Stimulated activated CD8-positive, alpha-beta memory T cell treated with anti-CD3 and anti-CD28 coated beads, Interleukin-4, amount 100 ng/mL, for 48 hours (primary cell): ENCODE measurements around the gene DNM3.
A peak's percentile ranks its signal among the peaks of the same experiment; 100 is the strongest.
"Not testable (repeated sequence)": the region's sequence is repeated elsewhere in the genome, so short reads cannot be mapped to it uniquely, and the experiment has no call there.

ENCODE experiments used
- DNase-seq: peaks from one replicate; pipeline ENCODE4 v3.0.0-alpha.2; 2020

Gene DNM3

DNA sequence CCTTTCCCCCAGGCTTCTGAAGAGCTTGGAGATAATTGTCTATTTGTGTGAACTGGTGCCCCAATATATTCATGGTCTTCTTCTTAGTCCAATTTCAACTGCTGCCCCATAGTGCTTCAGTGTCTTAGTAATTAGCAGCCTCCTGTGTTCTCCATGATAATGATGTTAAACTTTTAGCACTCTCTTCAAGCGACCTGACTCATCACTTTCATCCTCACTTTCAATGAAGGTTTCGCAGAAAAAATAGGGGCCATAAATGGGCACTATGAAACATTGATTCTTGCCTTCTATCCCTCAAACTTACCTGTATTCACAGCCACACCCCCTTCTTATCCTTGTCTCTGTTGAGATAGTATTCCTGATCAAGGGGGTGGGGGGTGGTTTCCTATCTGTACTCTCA is 210.6 kb downstream of the DNM3 start:
- DNase-seq = no peak

GRCh38 chr1:172054172-172054571 is 212.9 kb downstream of the DNM3 start:
- no peak for DNase-seq

- DNase-seq = not testable (repeated sequence)
These were observed 214.6 kb downstream of the DNM3 start for GRCh38 chr1:172055816-172056419.

GRCh38 chr1:172068334-172068733 is 227.0 kb downstream of the DNM3 start:
- DNase-seq = no peak

GRCh38 chr1:172069051-172069450 is 227.8 kb downstream of the DNM3 start:
- no peak for DNase-seq

DNA sequence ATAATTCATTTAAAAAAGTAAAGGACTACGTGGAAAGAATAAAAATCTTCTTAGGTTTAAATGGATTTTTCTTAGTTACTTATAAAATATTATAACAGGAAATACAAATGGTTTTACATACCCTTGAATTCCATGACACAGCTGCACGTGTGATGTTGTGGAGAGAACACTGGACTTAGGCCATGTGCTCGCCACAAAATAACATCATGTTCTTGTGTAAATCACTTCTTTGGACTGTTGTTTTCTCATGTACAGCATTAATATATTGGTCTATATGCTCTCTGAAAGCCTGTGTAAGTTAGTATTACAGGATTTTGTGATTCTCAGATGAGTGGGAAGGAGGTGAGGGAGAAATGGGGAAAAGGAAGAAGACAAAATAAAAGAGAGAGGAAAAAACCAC is 228.2 kb downstream of the DNM3 start:
- DNase-seq = no peak

- DNase-seq = no peak
These were observed 228.8 kb downstream of the DNM3 start for GRCh38 chr1:172070055-172070454.

DNA sequence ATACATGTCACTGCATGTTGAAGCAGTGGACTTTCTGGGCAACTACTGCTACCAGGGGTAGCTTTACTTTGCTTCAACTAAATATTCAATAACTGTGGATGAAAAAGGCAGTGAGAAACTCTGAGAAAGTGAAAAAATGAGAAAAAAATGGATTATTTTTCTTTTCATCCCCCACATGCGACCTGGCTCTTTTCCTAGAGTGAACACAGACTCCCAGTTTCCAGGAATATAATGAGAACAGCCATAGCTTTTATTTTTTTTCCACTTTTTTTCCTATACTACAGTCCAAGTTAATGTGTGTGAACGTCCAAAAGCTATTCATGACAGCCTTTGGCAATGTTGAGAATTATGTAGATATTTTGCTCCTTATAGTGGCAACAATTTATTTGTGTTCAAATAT is 230.4 kb downstream of the DNM3 start:
- DNase-seq = no peak

DNA sequence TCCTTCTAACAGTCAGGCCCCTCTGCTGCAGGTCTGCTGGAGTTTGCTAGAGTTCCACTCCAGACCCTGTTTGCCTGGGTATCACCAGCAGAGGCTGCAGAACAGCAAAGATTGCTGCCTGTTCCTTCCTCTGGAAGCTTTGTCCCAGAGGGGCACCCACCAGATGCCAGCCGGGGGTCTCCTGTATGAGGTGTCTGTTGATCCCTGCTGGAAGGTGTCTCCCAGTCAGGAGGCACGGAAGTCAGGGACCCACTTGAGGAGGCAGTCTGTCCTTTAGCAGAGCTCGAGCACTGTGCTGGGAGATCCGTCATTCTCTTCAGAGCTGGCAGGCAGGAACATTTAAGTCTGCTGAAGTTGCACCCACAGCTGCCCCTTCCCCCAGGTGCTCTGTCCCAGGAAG is 238.6 kb downstream of the DNM3 start:
- not testable (repeated sequence) for DNase-seq

DNA sequence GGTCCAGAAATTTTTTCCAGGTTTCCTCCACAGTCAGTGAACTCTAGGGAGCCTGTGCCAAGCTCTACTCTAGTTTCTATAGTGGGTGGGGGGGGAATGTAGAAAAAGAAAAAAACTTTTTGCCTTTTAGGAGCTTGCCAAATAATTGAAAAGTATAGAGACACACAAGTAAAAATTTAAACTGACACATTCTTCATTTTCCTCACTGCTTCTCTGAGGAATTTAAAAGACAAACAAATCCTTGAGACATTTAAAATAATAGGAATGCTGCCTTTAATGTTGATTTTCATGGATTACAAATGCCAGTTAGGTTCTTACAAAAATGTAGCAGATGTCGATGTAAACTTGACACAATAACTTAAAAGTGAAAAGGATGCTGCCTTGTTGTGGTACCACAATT is 241.9 kb downstream of the DNM3 start:
- DNase-seq = no peak

- no peak for DNase-seq
These were observed 243.6 kb downstream of the DNM3 start for GRCh38 chr1:172084876-172085275.

DNA sequence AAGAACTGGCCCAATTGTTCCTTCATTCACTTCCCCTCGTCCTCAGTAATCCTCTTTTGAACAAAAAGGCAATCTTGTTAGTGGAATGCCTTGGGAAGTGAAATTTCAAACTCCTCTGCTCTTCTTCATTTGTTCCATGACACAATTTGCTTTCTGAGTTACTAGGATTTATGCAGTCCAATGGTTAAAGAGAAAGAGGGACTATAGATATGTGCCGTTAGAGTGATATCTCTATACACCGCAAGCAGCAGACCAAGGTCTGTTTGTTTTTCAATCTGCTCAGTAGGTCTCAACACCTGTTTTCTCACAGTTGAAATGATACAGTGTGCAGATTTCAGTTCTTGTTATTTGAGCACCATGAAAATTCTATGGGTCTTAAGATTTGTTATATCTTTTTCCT is 244.0 kb downstream of the DNM3 start:
- DNase-seq = no peak

DNA sequence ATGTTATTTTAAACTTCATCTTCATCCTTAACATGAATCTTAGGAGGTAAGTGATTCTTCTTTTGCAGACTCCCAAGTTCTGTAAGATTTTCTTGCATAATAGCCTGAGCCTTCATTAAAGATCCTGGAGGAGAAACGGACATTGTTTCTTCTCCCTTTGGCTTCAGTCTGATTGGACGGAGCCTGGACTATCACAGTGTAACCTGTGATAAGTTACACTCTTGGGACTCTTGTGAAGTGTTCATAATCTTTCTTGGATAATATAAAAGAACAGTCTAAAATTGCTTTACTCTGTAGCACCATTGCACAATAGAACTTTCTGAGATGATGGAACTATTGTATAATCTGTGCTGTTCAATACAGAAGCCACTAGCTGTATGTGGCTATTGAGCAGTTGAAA is 244.8 kb downstream of the DNM3 start:
- DNase-seq = no peak

DNA sequence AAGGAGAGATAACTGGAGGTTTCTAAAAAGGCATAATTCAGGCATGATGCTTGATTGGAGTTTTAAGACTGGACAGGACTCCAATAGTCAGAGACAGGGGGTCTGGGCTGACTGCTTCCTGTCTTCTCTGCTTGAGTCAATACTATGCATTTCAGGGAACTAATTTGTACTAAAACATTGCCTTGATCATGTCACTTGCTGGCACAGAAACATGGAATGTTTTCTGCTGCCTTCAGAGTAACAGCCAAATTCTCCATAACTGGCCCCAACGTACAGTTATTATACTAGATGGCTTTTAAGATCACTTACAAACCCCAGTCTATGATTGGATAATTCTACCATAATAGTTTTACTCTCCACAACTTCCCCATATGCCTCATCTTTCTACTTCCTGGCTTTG is 247.0 kb downstream of the DNM3 start:
- DNase-seq = no peak

- DNase-seq = peak; percentile 63
These were observed 248.6 kb downstream of the DNM3 start for GRCh38 chr1:172089768-172090510.

- no peak for DNase-seq
These were observed 249.2 kb downstream of the DNM3 start for GRCh38 chr1:172090511-172090817.

- no peak for DNase-seq
These were observed 254.5 kb downstream of the DNM3 start for GRCh38 chr1:172095846-172096245.

GRCh38 chr1:172105230-172105629 is 263.9 kb downstream of the DNM3 start:
- DNase-seq = no peak

DNA sequence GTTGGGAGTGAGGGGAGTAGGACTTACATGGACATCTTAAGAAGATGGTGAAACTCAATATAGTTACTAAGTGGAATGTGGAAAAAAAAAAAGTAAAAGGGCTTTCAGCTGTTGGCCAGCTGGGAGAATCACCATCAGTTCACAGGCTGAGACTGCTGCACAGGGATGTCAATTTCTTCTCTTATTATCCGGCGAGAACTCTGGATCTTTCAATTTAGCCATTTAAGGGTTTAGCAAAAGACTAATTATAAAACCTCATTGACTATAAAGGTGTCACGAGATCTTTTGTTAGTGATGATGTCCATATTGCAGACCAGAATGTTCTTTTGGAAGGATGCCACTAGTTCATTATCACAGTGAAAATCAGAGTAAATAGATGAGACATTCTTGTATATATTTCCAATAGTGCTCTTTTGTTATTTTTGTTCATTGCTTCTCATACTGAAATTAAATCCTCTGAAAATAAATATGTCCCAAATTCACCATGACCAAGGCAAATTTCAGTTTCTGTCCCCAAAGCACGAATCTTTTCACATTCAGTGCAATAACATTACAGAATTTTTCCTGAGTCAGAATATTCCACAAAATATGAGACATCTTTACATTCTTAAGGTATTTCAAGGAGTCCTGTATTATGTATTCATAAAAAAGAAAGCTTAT is 266.1 kb downstream of the DNM3 start:
- DNase-seq = no peak

- DNase-seq = no peak
These were observed 267.0 kb downstream of the DNM3 start for GRCh38 chr1:172108161-172108893.

DNA sequence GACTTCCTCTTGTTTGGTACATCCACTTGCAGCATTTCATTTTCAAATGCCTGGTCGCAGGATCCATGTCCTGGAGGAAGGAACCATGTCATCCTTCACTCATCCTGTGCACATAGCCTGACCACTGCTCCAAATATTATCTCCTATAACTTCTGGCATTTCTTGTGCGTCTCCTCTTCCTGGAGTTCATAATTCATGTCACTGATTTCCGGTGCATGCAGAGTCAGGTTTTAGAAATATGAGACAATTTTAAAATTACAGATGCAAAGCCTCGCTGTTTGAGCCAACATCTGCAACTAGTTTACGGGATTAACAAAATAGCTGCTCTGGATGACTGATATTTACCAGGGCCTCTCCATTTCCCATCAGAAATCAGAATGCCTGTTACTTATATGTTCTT is 268.1 kb downstream of the DNM3 start:
- no peak for DNase-seq

- no peak for DNase-seq
These were observed 271.3 kb downstream of the DNM3 start for GRCh38 chr1:172112576-172112975.

DNA sequence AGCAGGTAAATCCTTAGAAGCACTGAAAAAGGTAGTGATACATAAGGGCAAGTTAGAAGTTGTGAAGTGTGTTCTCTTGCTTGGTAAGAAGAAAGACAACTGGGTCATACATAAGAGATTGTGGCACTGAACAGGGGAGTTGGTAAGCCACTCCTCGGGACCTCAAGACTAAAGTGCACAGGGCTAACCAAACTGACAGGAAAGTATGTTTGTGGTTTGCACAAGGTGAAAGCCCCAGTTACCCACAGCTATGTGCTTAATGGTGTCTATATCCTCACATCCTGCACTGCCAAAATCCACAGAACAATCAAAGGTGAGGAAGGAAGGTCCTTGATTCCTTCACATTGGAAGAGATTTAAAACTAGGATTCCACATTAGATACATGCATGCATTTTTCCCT is 276.5 kb downstream of the DNM3 start:
- no peak for DNase-seq

DNA sequence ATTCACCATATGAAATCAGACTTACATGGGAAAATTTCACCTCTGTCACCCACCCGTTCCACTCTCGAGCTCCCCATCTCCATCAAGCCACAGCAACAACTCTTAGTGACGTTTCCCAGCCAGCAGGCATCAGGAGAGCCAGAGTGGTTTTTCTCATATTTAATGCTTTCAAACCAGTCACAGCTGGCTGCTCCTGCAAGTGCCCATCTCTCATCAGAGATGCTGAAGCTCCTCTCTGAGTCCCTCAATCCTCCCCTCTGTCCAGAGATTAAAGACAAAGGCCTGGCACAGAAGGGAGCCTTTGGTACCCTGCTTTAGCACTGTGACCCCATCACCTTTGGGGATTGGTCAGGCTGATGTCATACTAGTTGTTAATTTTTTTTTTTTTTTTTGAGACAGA is 277.3 kb downstream of the DNM3 start:
- no peak for DNase-seq
